Measurements from ENCODE around the gene CC2D2A.

DNA sequence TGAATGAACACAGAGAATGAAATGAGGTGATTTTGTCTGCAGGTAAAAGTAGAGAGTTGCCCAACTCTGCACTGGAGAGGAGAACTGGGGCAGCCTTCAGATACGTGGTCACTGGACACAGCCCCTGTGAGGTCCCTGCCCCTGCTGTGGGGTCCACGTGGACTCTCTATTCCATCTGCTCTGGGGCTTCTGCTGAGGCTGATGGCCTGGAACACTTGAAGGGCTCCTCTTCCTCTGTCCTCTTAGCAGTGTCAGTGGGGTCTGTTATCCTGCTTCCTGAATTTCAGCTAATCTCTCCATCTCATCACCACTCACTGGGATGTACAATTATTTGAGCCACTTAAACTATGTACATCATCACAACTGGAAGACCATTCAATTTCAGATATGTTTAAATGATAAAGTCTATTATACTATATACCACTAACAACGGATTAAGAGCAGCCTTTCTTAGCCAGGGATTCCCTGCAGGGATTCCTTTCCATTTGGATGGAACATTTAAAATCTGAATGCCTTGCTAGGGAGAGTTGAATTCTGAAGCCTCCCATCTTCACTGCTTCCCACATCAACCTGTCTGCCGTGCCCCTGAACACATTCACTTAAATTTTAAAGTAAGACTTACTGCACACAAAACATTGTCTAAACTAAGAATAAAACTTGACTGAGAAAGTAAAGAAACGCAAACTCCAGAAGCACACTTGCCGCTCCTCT, 74.0 kb downstream of the CC2D2A start:
- TF ChIP-seq, protein P1, sequence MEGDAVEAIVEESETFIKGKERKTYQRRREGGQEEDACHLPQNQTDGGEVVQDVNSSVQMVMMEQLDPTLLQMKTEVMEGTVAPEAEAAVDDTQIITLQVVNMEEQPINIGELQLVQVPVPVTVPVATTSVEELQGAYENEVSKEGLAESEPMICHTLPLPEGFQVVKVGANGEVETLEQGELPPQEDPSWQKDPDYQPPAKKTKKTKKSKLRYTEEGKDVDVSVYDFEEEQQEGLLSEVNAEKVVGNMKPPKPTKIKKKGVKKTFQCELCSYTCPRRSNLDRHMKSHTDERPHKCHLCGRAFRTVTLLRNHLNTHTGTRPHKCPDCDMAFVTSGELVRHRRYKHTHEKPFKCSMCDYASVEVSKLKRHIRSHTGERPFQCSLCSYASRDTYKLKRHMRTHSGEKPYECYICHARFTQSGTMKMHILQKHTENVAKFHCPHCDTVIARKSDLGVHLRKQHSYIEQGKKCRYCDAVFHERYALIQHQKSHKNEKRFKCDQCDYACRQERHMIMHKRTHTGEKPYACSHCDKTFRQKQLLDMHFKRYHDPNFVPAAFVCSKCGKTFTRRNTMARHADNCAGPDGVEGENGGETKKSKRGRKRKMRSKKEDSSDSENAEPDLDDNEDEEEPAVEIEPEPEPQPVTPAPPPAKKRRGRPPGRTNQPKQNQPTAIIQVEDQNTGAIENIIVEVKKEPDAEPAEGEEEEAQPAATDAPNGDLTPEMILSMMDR (IDR thresholded peaks at IDR 0.05; ENCODE audit: insufficient read depth, low read length): no peak
- no peak for TF ChIP-seq SPI1 (IDR thresholded peaks at IDR 0.05; ENCODE audit: borderline replicate concordance, low read depth)
- no peak for TF ChIP-seq POLR2AphosphoS5 (IDR thresholded peaks at IDR 0.05; ENCODE audit: low read depth)

Data from HL-60 (cell line).